Prostate gland (tissue), 2 donors: ENCODE data around the gene ADSS2. TPM values are rescaled to one million over a fixed set of nuclear protein-coding genes. Genes with fewer than 3 reads are reported as not detected.
A peak's percentile ranks its signal among the peaks of the same experiment; 100 is the strongest.

Source experiments
- DNase-seq: peaks from one replicate; pipeline ENCODE4 v3.0.0-alpha.2; 2019; ENCODE audit warnings: low spot score
- H3K27ac ChIP-seq, 2 donors: fragments of 200-600 bp; sonication (generic); 2 replicates each; pipeline ENCODE4 v1.5.1; 2017 to 2019
- H3K27me3 ChIP-seq: fragments of 200-600 bp; sonication (generic); replicated peaks from 2 replicates; pipeline ENCODE4 v1.5.1; 2019; ENCODE audit not compliant: insufficient read depth
- H3K36me3 ChIP-seq, 2 donors: fragments of 200-600 bp; sonication (generic); 1 replicate in 1 of 2; 2 replicates in 1 of 2; pipeline versions ENCODE4 v1.5.1 to v1.8.1; 2017 to 2019
- H3K4me1 ChIP-seq: fragments of 200-600 bp; sonication (generic); replicated peaks from 2 replicates; pipeline ENCODE4 v1.5.1; 2019
- H3K4me3 ChIP-seq, 2 donors: fragments of 200-600 bp; sonication (generic); 2 replicates each; pipeline ENCODE4 v1.5.1; 2017 to 2019
- H3K9me3 ChIP-seq: fragments of 200-600 bp; sonication (generic); 2 replicates; pipeline ENCODE4 v1.5.1; 2017
- POLR2A ChIP-seq: fragments of 450-650 bp; IDR thresholded peaks from one replicate; pipeline ENCODE4 v1.6.1; 2016; ENCODE audit warnings: antibody characterized with exemption, mild to moderate bottlenecking
- POLR2AphosphoS5 ChIP-seq: sonication (generic); formaldehyde crosslinking; IDR thresholded peaks from one replicate; pipeline ENCODE4 v1.6.1; 2017; ENCODE audit warnings: antibody characterized with exemption
- WGBS: methylation state at CpG from one replicate; pipeline ENCODE4 v1.1.5; 2018; 5-methylcytosine and 5-hydroxymethylcytosine counted together
- intact Hi-C: fragments of 100-400 bp; cut with DNase I; formaldehyde crosslinking; loops from one replicate; pipeline ENCODE4 v1.14.2; 2022
- total RNA-seq, 2 donors: library from RNA; depleted of rRNA; stranded (reverse); fragments of >200 nt; gene quantifications; one replicate each; pipeline ENCODE4 v1.1.0, GENCODE V29; 2016
- TF ChIP-seq, protein P1 (sequence below), 4 experiments: fragments of 200-600 bp in 2 of 4; fragments of 450-650 bp in 2 of 4; sonication (generic) in 2 of 4; IDR thresholded peaks; 1 replicate in 3 of 4; 2 replicates in 1 of 4; pipeline ENCODE4 v1.5.1; 2016 to 2019; ENCODE audit warnings: antibody characterized with exemption in 4 of 4, mild to moderate bottlenecking in 2 of 4, moderate library complexity in 2 of 4

ADSS2 gene
- total RNA-seq, 2 donors from 2014 or later = 42.5 to 43.2 TPM

GRCh38 chr1:244409701-244410100 is 42.0 kb downstream of the ADSS2 start:
- Histone ChIP-seq H3K27ac (peak overlapping the region in 1 of 2 donors; percentile 18), H3K9me3 (no peaks in the 10 kb centered on the region), H3K4me3 (no peak overlapping the region), H3K36me3 (no peaks in the 10 kb centered on the region), H3K4me1 (no peaks in the 10 kb centered on the region), H3K27me3 (no peaks in the 10 kb centered on the region)
- intact Hi-C loops = no loop called here
- TF ChIP-seq, protein P1, sequence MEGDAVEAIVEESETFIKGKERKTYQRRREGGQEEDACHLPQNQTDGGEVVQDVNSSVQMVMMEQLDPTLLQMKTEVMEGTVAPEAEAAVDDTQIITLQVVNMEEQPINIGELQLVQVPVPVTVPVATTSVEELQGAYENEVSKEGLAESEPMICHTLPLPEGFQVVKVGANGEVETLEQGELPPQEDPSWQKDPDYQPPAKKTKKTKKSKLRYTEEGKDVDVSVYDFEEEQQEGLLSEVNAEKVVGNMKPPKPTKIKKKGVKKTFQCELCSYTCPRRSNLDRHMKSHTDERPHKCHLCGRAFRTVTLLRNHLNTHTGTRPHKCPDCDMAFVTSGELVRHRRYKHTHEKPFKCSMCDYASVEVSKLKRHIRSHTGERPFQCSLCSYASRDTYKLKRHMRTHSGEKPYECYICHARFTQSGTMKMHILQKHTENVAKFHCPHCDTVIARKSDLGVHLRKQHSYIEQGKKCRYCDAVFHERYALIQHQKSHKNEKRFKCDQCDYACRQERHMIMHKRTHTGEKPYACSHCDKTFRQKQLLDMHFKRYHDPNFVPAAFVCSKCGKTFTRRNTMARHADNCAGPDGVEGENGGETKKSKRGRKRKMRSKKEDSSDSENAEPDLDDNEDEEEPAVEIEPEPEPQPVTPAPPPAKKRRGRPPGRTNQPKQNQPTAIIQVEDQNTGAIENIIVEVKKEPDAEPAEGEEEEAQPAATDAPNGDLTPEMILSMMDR (IDR thresholded peaks at IDR 0.05) = no peak
- TF ChIP-seq POLR2AphosphoS5 = no peak
- no peak for TF ChIP-seq POLR2A
- no peak for DNase-seq
- 66% methylated on average over 2 of the region's 2 CpGs for WGBS

DNA sequence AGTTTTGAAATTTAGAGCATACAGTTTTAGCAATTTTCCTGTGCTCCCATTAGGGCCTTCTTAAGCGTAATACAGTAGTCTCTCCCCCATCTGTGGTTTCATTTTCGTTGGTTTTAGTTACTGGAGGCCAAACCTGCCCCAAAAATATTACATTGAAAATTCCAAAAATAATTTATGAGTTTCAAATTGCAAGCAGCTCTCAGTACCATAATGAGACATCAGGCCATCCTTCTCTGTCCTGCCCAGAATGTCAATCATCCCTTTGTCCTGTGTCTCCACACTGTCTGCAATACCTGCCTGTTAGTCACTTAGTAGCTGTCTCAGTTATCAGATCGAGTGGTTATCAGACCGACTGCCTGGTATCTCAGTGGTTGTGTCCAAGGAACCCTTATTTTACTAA is 45.4 kb downstream of the ADSS2 start:
- intact Hi-C loops = no loop called here

GRCh38 chr1:244405856-244406255 is 45.9 kb downstream of the ADSS2 start:
- H3K9me3 ChIP-seq = no peaks in the 10 kb centered on the region
- DNase-seq = no peak
- H3K36me3 ChIP-seq = no peaks in the 10 kb centered on the region
- 96% methylated on average over 2 of the region's 2 CpGs for WGBS
- no peak for TF ChIP-seq POLR2A
- no peak for TF ChIP-seq POLR2AphosphoS5
- TF ChIP-seq, protein P1 (IDR thresholded peaks at IDR 0.05) = no peak
- no peaks in the 10 kb centered on the region for H3K27me3 ChIP-seq
- intact Hi-C loops = no loop called here
- H3K4me1 ChIP-seq = no peaks in the 10 kb centered on the region
- no peak overlapping the region for H3K4me3 ChIP-seq
- no peak overlapping the region for H3K27ac ChIP-seq

More for the DNA sequence above, 45.4 kb downstream of the ADSS2 start:
- H3K27me3 ChIP-seq = no peaks in the 10 kb centered on the region
- no peak overlapping the region for H3K4me3 ChIP-seq
- no peak overlapping the region for H3K27ac ChIP-seq
- H3K36me3 ChIP-seq = no peaks in the 10 kb centered on the region
- DNase-seq = no peak
- WGBS = 82% methylated on average over 4 of the region's 4 CpGs
- TF ChIP-seq POLR2A (no peak), POLR2AphosphoS5 (no peak)
- TF ChIP-seq, protein P1 (IDR thresholded peaks at IDR 0.05) = no peak
- no peaks in the 10 kb centered on the region for H3K4me1 ChIP-seq
- H3K9me3 ChIP-seq = no peaks in the 10 kb centered on the region

GRCh38 chr1:244403431-244403830 is 48.3 kb downstream of the ADSS2 start:
- intact Hi-C loops = no loop called here
- no peaks in the 10 kb centered on the region for H3K27me3 ChIP-seq
- no peak for TF ChIP-seq POLR2A
- TF ChIP-seq POLR2AphosphoS5 = no peak
- TF ChIP-seq, protein P1 (IDR thresholded peaks at IDR 0.05) = no peak
- no peak overlapping the region for H3K27ac ChIP-seq
- no peak overlapping the region for H3K4me3 ChIP-seq
- no peak for DNase-seq
- H3K36me3 ChIP-seq = no peaks in the 10 kb centered on the region
- no peaks in the 10 kb centered on the region for H3K4me1 ChIP-seq
- H3K9me3 ChIP-seq = no peaks in the 10 kb centered on the region

GRCh38 chr1:244400974-244401373 is 50.7 kb downstream of the ADSS2 start:
- no peaks in the 10 kb centered on the region for H3K4me1 ChIP-seq
- no peak overlapping the region for H3K27ac ChIP-seq
- H3K27me3 ChIP-seq = no peaks in the 10 kb centered on the region
- intact Hi-C loops = no loop called here
- H3K36me3 ChIP-seq = no peaks in the 10 kb centered on the region
- no peak for TF ChIP-seq POLR2A
- TF ChIP-seq, protein P1 (IDR thresholded peaks at IDR 0.05) = no peak
- no peak for TF ChIP-seq POLR2AphosphoS5
- WGBS = 100% methylated on average over 2 of the region's 2 CpGs
- no peaks in the 10 kb centered on the region for H3K9me3 ChIP-seq
- no peak for DNase-seq
- no peak overlapping the region for H3K4me3 ChIP-seq
